Measurements from ENCODE around the gene YARS1.
"Not testable (repeated sequence)": the region's sequence is repeated elsewhere in the genome, so short reads cannot be mapped to it uniquely, and the experiment has no call there.

The YARS1 gene

DNA sequence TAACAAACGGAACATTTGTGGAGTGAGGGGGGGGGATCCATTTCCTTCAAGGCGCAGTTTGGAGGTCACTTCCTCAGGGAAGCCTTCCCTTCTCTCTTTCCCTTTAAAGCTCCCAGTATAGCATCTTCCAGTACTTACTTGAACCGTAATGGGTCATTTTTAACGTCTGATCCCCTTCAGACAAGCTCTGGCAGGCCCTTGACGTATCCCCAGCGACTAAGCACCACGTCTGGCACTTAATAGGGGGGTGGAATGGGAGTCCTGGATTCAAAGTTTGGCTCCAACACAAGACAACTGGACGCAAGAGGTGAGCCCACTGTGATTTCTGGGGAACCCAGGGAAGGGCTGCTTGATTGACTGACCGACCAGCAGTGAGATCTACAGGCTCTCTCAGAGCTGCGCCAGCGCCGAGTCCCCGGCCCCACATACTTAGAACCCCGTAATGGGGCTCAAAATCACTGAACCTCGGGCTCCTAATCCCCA, 441 bp downstream of the YARS1 start:
- DNase-seq (ENCODE audit: low spot score), result peak; percentile 18

- DNase-seq (ENCODE audit: low spot score), result no peak
Measured at GRCh38 chr1:32813941-32814739, 3.0 kb downstream of the YARS1 start.

DNA sequence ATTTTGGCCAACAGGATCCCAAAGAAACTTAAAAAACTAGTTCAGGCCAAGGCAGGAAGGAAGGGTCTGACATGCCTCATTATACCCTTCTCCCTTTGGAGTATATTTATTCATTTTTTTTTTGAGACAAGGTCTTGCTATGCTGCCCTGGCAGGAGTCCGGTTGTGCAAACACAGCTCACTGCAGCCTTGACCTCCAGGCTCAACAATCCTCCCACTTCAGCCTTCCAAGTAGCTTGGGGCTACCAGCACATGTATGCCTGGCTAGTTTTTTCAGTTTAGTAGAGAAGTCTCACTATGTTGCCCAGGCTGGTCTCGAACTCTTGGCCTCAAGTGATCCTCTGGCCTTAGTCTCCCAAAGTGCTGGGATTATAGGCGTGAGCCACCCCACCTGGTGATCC, 5.2 kb downstream of the YARS1 start:
- DNase-seq (ENCODE audit: low spot score), result no peak

GRCh38 chr1:32811265-32811664, 5.9 kb downstream of the YARS1 start:
- no peak for DNase-seq (ENCODE audit: low spot score)

- no peak for DNase-seq (ENCODE audit: low spot score)
Measured at GRCh38 chr1:32810358-32810757, 6.8 kb downstream of the YARS1 start.

- no peak for DNase-seq (ENCODE audit: low spot score)
Measured at GRCh38 chr1:32808580-32808979, 8.6 kb downstream of the YARS1 start.

DNA sequence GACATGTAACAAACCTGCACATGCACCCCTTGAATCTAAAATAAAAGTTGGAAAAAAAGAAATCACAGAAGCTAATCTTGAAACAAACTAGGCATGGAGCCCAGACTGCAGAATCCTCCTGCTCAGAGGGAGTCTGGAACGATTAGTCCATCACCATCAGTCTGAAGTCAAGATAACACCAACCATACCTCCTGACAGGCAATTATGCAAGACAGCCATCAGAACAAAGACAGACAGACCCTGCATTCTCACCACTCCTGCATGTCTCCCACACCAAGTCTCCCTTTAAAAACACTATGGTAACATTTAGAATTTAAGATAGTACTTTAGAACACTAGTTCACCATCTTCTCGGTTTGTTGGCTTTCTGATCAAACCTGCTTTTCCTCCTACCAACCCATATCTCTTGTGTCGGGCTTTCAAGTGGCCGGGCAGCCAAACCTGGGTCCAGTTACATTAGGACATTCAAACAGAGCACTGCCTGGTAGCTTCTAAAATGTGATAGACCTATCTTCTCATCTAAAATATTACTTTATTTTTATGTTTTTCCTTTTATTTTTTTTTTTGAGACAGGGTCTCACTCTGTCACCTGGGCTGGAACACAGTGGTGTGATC, 10.1 kb downstream of the YARS1 start:
- DNase-seq (ENCODE audit: low spot score), result no peak

DNA sequence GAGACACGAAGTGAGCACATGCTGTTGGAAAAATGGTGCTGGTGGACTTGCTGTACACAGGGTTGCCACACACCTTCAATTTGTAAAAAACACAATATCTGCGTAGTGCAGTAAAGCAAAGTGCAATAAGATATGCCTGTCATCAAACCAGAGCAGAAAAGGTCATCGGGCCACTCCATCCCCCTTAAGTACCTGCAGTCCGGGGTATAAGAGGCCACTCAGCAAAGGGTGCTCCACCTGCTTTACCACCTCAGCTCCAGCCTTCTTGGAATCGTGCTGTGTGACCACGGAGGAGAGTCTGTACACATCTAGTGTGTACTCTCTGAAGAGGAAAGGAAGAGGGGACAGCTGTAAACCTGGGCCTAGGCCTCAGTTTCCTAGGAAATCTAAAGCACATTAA, 10.9 kb downstream of the YARS1 start:
- DNase-seq (ENCODE audit: low spot score), result no peak

GRCh38 chr1:32804460-32804859, 12.7 kb downstream of the YARS1 start:
- DNase-seq (ENCODE audit: low spot score), result not testable (repeated sequence)

- peak; percentile 49 for DNase-seq (ENCODE audit: low spot score)
Measured at GRCh38 chr1:32801096-32801715, 16.0 kb downstream of the YARS1 start.

DNA sequence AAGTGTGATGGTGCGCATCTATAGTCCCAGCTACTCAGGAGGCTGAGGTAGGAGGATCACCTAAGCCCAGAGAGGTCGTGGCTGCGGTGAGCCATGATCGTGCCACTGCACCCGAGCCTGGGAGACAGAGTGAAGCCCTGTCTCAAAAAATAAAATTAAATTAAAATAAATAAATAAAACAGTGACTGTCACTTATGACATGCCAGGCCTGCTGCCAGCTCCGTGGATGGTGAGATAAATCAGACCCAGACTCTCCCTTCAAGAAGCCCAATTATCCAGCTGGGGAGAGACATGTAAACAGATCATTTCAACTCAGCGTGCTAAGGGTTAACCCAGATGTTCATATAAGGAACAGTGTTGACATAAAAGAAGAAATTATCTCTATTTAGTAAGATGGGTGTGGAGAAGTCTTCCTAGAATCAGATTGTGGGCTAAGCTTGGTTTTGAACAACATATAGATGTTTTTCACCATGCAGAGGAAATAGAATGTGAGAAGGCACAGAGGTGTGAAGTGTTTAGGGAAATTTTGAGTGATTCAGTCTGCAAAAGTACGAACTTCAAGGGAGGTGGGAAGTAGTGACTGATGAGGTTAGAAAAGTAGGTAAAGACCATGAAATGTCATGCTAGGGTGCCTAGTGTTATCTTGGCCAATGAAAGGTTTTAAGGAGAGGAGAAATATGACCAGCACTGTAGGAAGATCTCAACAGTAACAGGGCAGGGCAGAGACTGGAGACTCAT, 18.3 kb downstream of the YARS1 start:
- no peak for DNase-seq (ENCODE audit: low spot score)

DNA sequence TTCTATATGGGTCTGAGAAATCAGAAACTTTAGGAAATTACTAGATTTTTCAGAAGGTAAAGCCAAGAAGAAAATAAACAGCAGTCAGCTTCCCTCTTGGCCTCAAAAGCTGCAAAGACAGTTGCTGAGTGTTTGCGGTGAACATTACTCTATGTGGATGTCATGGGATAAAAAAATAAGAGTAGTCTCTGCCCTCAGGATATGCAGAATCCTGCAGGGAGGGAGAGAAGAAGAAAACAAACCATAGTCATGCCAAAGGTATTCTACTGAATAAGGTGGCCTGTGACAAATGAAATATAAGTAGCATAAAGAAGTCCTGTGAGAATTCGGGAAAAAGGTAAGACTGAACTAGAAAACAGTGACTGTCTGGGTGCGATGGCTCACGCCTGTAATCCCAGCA, 19.0 kb downstream of the YARS1 start:
- DNase-seq (ENCODE audit: low spot score), result no peak

DNA sequence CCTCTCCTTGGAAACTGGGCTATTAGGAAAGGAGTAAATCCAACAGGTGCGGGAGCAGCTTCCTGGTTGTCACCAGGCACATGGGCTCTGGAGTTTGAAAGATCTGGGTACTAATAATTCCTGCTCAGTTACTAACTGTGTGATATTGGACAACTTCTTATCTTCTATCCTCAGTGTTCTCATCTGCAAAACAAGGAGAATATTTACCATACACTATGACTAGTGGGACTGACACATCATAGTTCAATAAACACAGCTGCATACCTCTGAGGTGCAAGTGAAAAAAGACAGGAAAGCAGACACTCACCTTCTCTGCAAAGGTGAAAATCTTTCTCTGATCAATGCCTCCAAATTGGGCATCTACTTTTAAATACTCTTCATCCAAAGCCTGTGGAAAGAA, 19.7 kb downstream of the YARS1 start:
- DNase-seq (ENCODE audit: low spot score), result no peak

- not testable (repeated sequence) for DNase-seq (ENCODE audit: low spot score)
Measured at GRCh38 chr1:32795763-32796162, 21.4 kb downstream of the YARS1 start.

GRCh38 chr1:32791881-32792280, 25.3 kb downstream of the YARS1 start:
- no peak for DNase-seq (ENCODE audit: low spot score)

- not testable (repeated sequence) for DNase-seq (ENCODE audit: low spot score)
Measured at GRCh38 chr1:32789356-32789755, 27.8 kb downstream of the YARS1 start.

DNA sequence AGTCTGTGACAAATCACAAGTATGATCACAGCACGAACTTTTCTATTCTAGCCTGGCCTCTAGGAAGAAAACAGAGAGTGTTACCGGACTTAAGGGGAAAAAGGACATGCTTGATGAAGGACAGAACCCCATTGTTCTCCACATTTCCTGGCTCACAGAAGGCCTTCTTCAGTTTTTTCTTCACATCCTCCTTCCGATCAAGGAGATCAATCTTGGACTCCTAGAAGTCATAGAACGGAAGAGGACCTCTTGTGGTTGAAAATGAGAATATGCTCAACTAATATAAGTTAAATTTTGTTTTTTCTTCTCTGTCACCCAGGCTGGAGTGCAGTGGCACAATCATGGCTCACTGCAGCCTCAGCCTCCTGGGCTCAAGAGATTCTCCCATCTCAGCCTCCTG, 30.3 kb downstream of the YARS1 start:
- DNase-seq (ENCODE audit: low spot score), result no peak

GRCh38 chr1:32784817-32785216, 32.3 kb downstream of the YARS1 start:
- DNase-seq (ENCODE audit: low spot score), result no peak

DNA sequence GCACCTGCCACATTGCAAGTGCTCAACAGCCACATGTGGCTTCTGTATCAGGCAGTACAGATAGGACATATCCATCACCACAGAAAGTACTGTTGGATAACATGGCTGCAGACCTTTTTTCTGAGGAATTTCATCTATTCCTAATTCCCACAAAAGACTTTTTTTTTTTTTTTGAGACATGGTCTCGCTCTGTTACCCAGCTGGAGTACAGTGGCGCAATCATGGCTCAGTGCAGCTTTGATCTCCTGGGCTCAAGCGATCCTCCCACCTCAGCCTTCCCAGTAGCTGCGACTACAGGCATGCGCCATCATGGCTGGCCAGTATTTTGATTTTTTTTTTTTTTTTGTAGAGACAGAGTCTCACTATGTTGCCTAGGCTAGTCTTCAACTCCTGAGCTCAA, 33.3 kb downstream of the YARS1 start:
- DNase-seq (ENCODE audit: low spot score), result no peak

- DNase-seq (ENCODE audit: low spot score), result no peak
Measured at GRCh38 chr1:32782086-32782485, 35.1 kb downstream of the YARS1 start.

DNA sequence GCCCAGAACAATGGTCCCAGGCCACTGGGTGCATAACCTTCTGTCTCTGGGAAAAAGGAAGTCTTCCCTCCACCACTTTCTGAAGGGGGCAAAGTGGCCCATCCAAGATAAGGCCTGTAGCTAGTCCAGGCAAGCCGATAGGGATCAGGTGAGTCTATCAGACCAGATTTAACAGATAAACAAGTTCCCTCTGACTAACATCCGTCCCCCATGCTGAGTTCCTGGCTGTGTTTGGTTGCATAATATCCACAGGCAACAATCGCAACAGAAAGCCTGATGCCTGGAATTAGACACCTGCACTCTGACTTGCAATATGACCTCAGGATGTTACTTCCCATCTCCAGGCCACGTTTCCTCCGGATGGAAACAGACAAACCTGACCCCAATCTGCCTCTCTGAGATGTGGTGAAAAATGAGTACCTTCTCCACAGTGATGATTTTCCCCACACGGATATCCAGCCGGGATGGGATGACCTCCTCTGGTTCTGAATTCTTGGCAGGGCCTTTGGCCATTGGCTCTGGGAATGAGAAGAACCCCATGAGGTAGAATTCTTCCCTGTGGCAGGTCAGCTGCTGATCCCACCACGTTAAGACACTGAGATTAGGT, 36.4 kb downstream of the YARS1 start:
- DNase-seq (ENCODE audit: low spot score), result no peak

DNA sequence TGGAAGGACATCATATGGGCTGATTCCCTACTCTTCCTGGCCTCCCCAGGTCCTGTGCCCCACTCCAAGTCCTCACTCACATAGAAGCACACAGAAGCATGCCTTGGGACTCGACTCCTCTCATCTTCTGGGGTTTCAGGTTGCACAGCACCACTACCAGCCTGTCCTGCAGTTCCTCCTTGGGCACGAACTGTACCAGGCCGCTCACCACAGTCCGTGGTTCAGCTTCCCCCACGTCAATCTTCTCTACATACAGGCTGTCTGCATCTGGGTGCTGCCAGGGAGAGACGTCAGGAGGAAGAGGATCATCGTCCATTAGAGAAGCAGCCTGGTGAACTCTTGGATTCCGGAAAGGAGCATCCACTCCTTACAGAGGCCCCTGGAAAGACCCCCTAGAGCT, 37.2 kb downstream of the YARS1 start:
- no peak for DNase-seq (ENCODE audit: low spot score)

Data from SW480 (cell line).